Measurements from ENCODE around the gene KDM3B.

DNA sequence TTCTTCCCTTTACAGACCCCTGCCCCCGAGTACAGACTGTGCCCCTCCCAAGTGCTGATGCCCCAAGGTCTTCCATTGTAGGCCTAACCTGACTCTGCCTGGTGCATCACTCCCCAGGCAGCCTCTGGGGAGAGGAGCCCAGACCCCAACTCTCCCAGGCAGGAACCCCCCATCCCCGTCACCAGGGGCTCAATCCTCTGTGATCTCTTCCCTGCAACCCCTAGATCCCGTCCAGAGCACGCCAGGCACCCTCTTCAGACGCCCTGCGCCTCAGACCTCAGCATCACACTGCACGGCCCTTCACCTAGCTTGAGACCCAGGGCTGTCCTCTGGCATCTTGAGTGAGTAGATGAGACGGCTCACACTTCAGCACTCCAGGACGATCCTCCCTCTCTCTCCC is 106.4 kb downstream of the KDM3B start:
- TF ChIP-seq, protein P1, sequence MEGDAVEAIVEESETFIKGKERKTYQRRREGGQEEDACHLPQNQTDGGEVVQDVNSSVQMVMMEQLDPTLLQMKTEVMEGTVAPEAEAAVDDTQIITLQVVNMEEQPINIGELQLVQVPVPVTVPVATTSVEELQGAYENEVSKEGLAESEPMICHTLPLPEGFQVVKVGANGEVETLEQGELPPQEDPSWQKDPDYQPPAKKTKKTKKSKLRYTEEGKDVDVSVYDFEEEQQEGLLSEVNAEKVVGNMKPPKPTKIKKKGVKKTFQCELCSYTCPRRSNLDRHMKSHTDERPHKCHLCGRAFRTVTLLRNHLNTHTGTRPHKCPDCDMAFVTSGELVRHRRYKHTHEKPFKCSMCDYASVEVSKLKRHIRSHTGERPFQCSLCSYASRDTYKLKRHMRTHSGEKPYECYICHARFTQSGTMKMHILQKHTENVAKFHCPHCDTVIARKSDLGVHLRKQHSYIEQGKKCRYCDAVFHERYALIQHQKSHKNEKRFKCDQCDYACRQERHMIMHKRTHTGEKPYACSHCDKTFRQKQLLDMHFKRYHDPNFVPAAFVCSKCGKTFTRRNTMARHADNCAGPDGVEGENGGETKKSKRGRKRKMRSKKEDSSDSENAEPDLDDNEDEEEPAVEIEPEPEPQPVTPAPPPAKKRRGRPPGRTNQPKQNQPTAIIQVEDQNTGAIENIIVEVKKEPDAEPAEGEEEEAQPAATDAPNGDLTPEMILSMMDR (IDR thresholded peaks at IDR 0.05), result no peak
- no peak for TF ChIP-seq POLR2A (IDR thresholded peaks at IDR 0.05)
